ENCODE data around the gene CDR2. TPM values are rescaled to one million over a fixed set of nuclear protein-coding genes. Genes with fewer than 3 reads are reported as not detected.

CDR2 gene
- total and polyA plus RNA-seq, 2 of the 13 experiments (the other 11 are each of a cell fraction or from before 2014, with no cell fraction given): 59.0 to 78.9 TPM

GRCh38 chr16:22374311-22375116, at the start of gene CDR2 (continued):
- no peak; the same call in 1 of the 2 replicates for TF ChIP-seq ZNF138 (CRISPR knock-in tag; IDR thresholded peaks at IDR 0.05; ENCODE audit: low read depth)
- no peak for TF ChIP-seq ZNF207 (IDR thresholded peaks at IDR 0.05; ENCODE audit: borderline replicate concordance)
- no peak for TF ChIP-seq IRF1 (CRISPR knock-in tag; IDR thresholded peaks at IDR 0.05; ENCODE audit: low read depth)
- no peak for TF ChIP-seq KLF15 (CRISPR knock-in tag; IDR thresholded peaks at IDR 0.05; ENCODE audit: borderline replicate concordance)
- TF ChIP-seq IRF2 (CRISPR knock-in tag; IDR thresholded peaks at IDR 0.05): no peak; the same call in 1 of the 2 replicates
- 0 out of 2 replicates have a peak, but pooled peaks have one; percentile 63 for TF ChIP-seq ZNF253 (CRISPR knock-in tag; IDR thresholded peaks at IDR 0.05; ENCODE audit: borderline replicate concordance)
- no peak; the same call in 1 of the 2 replicates for TF ChIP-seq DNMT3B (CRISPR knock-in tag; conservative IDR thresholded peaks at IDR 0.05)
- TF ChIP-seq TFDP1 (CRISPR knock-in tag; IDR thresholded peaks at IDR 0.05; ENCODE audit: borderline replicate concordance): peak; percentile 78
- TF ChIP-seq ZFP36 (IDR thresholded peaks at IDR 0.05; ENCODE audit: borderline replicate concordance, low read depth, low read length, partially characterized antibody): no peak
- TF ChIP-seq HDAC6 (IDR thresholded peaks at IDR 0.05; ENCODE audit: low read depth, low read length): no peak
- TF ChIP-seq NFYC (CRISPR knock-in tag; IDR thresholded peaks at IDR 0.05): peak; percentile 100
- no peak for TF ChIP-seq REL (CRISPR knock-in tag; conservative IDR thresholded peaks at IDR 0.05)
- TF ChIP-seq NRL (CRISPR knock-in tag; IDR thresholded peaks at IDR 0.05; ENCODE audit: borderline replicate concordance): peak; percentile 94; the same call in 1 of the 2 replicates
- TF ChIP-seq RERE (CRISPR knock-in tag; IDR thresholded peaks at IDR 0.05; ENCODE audit: low read depth): peak; percentile 29; the same call in 1 of the 2 replicates
- TF ChIP-seq ZNF335 (CRISPR knock-in tag; IDR thresholded peaks at IDR 0.05): no peak
- TF ChIP-seq FOXO4 (CRISPR knock-in tag; conservative IDR thresholded peaks at IDR 0.05): no peak
- TF ChIP-seq ZNF414 (CRISPR knock-in tag; IDR thresholded peaks at IDR 0.05): peak; percentile 87; the same call in 1 of the 2 replicates
- TF ChIP-seq KLF6 (CRISPR knock-in tag; IDR thresholded peaks at IDR 0.05): peak; percentile 96
- TF ChIP-seq ZNF317 (CRISPR knock-in tag; IDR thresholded peaks at IDR 0.05): peak; percentile 87

Data from HepG2 (cell line).